Femur (tissue), 1 donor: ENCODE measurements around the gene MCC.

ENCODE experiments used
- DNase-seq: peaks from one replicate; pipeline ENCODE4 v3.0.0-alpha.2; 2017

Gene MCC

DNA sequence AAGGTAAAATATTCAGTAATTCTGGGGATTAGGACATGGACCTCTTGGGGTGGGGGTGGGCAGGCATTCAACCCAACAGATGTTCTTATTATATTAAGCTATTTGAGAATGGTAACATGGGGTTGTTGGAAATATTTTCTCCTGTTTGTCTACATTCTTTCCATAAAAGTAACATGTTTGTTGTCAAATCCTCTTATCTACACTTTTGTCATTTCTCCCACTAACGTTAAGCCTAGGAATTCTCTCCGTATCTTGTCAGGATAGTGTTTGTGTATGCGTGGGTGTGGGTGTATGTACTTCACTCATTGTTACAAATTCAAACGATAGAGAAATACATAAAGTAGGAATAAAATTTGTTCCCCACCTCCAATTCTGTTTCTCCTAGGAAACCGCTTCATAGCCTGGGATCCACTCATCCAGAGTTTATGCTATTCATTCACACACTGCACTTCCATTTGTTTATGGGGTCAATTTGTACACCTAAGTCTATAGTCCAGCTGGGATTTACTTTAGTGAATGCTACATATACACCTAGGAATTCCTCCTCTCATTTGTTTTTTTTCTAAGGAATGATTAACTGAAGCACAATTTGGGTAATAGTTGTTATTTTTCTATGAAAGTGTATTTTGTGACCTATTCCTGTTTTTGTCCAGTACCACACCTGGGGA, 294.8 kb downstream of the MCC start:
- no peak for DNase-seq

DNA sequence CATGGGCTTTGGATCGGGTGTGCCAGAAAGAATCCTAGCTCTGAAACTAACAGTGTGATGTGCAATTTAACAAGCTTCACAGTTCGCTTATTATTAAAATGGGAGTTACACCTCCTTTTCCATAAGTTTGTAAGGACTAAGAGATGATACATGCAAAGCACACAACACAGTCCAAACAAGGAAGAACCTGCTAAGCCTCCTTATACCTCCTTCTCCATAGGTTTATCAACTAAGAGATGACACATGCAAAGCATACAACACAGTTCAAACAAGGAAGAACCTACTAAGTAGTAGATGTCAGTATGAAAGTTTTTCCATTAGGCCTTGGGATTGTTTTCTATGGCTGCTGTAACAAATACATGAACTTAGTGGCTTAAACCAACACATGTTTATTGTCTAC, 295.7 kb downstream of the MCC start:
- no peak for DNase-seq

DNA sequence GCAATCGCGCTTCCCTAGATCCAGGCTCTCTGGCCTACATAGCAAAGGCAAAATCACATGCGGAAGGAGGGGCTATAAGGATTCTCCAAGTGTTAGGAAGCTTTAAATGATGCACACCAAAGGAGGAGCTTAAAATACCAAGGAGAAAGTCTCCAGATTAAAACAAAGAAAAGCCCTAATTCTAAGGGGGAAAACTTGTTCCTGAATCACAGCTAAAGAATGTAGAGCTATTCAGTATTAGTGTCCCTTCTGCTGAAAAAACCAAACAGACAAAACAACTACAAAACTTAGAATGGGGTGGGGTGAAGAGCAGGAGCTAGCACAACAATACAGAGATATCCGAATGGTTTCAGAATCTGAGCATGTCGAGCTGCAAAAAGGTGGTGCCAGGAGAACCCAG, 297.9 kb downstream of the MCC start:
- DNase-seq = no peak

DNA sequence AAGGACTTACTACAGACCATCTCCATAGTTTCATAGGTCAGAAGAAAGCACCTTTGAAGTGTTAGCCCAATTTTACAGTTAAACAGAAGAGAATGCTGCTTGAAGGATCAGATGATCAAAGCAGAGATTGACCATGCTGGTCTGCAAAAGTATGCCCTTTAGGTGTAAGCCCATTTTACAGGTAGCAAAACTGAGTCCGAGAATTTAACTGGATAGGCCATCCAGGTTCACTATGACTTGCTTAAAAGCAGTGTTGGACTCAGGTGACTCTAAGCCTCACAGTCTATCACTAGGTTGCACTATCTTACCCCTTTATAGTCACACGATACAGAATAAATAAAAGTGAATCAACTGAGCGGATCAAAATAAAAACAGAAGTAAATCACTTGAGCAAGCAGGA, 299.0 kb downstream of the MCC start:
- DNase-seq = no peak

DNA sequence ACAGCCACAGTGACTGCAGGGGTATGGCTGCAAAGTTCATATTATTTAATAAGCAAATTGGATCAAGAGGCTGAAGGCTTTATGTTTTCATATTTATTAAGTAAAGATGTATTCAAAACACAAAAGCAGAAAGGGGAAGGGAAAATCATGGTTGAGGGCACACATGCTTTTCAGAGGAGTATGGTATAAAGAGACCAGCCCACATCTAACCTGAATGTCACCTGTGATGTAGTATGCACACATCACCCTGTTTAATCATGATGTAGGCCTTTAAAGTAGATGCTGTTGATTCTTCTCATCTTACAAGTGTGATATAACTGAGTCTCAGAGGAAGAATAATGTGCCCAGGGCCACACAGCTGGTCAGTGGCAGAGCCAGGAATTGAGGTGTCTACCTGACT, 299.8 kb downstream of the MCC start:
- DNase-seq = no peak

DNA sequence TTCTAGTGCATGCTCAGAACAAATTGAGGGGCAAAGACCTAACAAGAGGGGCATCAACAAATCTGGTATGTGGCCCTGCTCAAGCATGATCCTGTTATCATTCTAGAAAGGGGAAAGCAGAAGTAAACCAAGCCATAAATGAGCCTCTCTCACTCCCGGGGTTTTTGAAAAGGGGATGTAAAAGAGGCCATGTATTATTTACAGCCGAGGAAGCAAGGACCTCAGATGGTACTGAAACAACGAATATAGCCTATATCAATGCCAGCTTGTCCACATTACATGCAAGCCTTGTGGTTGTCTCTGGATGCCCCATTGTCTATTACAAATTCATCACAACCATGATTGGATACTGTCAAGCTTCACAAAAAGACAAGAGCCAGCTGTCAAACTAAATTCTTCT, 300.3 kb downstream of the MCC start:
- no peak for DNase-seq

DNA sequence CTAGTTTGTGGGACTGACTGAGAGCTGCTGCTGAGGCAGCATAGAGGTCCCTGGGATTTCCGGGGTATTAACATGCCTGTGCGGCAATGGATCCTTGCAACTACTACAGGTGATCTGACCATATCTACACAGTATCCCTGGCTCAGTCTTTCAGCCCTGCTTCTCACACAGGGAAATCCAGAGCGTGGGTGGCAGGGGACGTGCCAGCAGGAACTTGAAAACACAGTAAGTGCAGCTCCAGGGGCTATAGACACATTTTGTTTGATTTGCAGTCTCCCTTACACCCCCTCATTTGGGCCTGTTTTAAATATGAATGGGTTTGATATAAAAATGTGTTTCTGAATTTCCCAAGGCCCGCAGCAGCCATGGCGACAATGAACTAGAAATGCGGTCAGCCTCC, 302.2 kb downstream of the MCC start:
- no peak for DNase-seq

DNA sequence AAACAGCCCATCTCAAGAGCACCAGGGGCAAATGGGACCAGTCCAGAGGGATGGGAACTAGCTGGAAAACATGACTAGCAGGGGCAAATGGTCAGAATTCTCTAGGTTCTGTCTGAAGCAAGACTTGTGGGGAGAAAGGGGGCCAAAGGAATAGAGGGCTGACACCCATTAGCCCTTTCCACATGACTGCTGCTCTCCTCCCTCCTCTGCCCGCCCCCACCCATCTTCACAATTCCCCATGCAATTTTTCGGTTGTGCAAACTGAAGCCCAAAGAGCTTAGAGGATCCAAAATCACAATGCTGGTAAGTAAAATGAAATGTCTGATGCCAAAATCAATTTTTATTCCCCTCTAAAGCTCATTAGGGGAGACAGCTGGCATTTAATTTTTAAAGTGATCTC, 304.6 kb downstream of the MCC start:
- DNase-seq = no peak

DNA sequence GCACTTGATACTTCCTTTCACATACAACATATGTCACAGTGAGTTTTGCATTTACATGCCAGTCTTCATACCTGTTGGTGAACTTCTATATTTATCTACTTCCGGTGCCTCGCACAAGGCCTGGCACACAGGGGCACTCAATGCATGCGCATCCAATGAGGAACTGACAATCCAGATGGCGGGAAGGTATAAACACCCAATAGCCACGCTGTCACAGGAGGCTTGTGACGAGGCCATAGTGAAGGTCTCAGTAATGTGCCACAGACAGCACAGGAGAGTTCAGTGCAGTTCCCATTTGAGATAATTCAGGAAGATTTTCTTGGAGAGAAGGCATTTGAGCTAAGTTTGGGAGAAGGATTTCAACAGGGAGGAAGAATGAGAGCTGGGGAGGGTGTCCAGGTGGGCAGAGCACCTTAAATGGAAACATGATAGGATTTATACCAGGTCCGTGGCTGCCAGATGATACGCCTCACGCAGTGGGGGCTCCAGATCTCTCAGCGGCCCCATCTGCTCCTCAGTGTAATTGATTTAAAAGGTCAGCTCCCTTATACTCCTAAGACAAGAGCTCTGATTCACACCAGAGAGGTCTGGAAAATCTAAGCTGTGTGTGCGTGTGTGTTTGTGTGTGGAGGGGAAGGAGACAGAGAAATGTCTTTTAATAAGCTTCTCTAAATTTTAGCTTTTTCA, 305.5 kb downstream of the MCC start:
- no peak for DNase-seq

DNA sequence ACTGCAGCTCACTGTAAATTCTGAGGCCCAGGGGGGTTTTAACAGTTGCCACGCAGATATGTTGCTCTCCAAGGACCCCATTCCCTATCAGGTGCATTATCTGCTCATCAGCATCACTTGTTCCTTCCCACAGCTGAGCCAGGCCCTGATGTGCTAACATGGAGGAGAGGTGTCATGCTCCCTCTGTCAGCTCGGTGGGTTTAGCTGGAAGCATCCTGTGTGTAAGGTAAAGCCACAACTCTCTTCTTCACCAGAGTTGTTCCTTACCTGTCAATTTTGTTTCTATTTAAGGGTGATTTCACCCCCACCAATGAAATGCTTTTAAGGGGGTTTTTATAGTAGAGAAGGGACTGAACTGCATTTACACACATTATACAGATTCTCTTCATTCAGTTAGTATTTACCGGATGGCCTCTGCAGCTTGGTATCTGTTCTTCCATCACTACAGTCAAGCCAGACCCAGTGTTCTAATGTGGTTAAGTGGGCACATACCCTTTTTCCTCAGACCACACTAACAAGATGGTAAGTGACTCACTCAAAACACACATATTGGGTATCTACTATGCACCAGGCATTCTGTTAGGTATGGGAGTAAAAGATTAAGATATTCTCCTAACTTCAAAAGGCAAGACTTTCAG, 306.3 kb downstream of the MCC start:
- DNase-seq = no peak

DNA sequence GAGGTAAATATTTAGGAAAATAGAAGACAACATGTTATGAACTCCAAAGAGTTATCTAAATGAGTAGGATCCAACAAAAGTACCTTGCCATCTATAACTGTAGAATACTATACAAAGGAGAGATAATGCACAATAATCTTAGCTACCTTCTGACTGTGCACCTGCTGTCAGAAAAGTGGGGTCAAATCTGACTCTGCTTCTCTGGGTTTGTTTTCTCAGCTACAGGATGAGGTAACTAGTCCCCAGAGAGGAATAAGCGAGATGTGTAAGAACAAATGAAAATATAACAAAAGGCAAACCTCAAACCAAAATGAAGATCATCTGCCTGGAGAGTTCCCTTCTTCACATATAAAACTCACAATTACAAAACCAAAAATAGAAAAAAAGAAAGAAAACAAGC, 306.8 kb downstream of the MCC start:
- no peak for DNase-seq

DNA sequence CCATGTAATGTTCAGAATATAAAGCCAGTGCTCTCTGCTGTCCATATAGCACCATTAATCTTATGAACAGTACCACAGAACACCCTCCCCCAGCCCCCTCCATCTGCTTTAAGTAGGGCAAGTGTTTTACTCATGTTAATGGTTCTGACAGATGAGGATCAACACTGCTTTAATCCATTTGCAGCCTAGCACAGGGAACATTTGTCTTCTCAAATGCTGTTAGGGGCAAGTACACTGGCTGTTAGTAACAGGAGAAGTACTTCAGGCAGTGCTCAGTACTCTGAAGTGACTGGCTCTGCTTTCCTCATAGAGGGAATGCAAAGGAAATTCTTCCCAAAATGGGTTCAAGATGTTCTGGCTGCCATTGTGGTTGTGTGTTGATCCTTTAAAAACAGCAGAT, 309.1 kb downstream of the MCC start:
- DNase-seq = no peak

DNA sequence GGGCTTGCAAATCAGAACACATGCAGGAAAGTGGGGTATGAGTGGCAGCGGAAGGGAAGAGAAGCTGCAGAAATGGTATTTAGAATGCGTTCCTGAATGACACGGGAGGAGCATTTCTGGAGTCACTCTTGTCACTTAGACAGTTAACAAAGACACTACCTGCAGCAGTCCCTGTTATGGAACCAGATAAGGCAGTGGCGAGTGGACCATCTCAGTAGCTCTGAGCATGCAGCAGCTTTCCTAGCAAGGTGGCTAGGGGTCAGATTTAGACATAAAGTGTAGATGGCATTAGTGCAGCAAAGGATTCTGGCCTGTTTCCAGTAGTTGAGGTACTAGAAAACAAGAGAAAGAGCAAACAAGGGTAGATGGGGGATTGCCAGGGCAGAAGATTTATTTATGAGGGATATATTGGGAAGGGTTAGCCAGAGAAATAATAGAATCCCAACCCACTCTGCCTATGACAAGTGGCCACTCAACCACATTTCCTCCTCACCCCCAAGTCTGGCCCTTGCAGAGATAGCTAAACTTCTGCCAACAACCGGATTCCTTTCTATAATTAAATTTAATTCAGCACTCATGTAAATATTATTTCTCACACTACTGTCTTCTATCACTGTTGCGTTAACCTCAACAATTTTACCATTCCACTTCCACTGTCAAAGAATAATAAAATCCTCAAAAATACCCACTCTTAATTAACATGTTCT, 310.0 kb downstream of the MCC start:
- DNase-seq = no peak

DNA sequence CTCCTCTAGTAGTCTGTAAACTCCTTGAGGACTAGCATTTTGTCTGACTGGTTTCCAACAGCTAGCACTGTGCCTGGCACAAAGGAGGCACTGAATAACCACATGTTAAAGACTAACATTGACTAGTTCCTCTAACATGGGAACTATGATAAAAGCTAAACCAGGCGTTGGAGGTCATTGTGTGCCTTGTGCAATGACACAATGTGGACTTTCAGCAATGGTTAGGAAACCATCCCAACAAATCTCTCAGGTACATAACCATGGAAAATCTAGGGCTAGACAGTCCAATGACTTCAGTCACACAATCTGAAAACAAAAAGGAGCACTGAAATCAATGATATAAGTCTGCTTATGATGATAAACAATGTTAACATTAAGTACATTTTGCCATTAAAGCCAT, 311.0 kb downstream of the MCC start:
- DNase-seq = no peak

DNA sequence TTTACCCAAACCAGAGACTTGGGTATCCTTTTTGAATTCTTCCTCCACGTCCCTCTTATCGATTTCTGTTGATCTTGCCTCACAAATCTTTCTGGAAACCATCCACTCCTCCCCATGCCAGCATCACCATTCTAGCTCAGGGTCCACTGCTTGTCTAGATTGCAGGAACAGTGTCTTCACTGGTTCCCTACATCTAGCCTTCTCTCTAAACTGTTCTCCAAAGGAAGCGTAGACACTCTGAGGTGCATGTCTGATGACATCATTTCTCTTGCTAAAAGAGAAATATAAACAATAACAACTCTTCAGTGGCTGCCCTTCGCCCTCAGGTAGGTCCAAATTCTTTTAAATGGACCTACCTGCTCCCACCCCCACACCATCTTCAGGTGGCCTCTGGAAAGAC, 311.5 kb downstream of the MCC start:
- DNase-seq = no peak

DNA sequence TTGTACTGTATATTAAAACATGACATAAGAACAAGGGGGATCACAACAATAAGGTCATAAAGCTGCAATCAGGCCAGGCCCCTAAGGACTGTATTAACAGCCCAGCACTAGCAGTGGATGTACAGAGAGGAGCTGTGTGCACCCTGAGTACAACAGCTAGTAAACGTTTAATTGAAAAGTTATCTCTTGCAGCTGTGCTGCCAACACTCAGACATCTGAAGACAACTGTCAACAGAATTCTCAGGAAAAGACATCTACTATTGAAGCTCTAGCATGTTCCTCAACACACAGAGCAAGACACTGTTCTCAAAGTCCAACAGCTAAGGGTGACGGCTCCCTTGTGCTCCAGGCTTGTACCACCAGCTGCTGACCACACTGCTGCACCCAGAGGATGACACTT, 312.1 kb downstream of the MCC start:
- DNase-seq = no peak

DNA sequence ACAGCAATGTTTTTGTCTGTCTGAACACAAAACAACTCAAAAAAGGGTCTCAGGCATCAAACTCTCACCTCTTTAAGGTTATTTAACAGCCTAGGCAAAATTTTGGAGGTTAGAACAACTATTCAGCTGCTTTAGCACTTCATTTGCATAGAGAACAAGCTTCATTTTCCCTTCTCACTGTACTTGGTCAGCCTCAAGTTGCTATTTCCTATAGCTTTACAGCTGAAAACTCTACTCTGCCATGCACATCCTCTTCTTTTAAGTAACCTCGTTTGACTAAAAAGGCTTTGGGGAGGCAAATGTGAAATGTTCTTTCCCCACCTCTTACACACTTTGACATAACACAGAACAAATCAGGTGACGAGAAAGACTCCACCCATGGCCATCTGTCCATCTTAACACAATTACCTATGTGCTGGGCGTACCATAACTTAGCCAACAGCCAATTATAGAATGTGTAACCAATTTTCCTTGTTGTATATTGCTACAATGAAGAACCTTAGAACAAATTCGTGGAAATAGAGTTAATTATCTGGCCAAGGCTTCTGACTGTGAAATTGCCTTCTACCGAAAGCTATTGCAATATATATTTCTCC, 315.9 kb downstream of the MCC start:
- no peak for DNase-seq

DNA sequence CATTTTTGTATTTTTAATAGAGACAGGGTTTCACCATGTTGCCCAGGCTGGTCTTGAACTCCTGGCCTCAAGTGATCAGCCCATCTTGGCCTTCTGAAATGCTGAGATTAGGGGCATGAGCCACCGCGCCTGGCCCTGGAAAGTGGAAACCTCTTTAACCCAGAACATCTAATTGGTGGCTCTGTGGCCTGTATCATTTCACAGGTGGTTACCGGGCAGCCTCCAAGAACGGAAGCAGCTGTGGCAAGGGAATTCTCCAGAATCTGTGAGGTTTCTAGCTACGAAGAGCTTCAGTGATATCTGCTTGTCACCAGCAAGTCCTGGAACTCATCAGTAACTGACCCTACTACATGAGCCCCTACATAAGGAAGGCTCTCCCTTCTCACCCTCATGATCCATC, 316.7 kb downstream of the MCC start:
- DNase-seq = no peak

DNA sequence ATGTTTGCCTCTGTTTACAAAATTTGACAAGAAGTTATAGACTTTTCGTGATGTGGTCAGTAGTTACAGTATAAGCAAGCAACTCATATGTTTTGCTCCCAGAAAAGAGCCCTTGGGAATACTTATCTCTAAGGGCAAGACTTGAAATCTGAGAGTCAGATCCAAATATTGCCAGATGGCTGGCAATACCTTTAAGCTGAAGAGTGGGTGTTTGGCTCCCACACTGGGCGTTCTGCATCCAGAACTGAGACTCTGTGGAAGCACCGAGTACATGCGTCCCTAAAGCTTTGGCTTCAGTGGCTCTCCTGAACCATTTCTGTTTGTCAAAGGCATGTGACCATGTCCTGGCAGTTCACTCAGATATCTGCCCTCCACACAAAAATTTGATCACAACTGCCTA, 317.5 kb downstream of the MCC start:
- DNase-seq = no peak

DNA sequence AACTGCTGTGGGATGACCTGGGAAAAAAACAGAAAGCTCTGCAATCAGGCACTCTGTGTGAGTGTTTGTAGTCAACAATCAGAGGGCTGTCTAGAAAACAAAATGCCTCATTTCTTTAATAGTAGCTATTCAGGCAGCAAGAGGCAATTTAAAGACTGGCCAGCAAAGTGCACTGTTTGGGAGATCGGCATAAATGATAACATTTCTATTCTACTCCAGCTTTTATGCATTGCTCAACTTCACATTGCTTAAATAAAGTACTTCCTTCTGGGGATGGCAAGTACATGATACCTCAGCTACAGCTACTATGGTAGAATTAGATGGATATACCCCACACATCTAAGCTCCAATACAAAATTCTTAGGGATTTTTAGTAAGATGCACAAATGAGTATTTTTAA, 318.5 kb downstream of the MCC start:
- no peak for DNase-seq

DNA sequence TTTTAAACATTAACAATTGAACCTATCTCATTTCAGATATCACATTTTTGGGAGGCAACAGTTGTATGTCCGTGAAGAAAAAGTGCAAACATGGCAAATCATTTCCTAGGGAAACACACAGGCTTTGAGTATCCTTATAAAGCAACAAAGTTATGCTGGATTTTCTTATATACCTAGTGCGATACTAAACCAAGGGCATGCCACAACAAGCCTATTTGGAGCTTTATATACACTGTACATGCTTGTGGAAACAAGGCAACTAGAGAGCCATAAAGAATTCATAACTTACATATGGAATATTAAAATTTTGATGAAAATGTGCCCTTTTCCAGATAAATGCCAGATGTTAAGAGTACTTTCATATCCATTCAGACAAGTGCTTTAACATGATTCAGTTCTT, 320.3 kb downstream of the MCC start:
- DNase-seq = no peak

DNA sequence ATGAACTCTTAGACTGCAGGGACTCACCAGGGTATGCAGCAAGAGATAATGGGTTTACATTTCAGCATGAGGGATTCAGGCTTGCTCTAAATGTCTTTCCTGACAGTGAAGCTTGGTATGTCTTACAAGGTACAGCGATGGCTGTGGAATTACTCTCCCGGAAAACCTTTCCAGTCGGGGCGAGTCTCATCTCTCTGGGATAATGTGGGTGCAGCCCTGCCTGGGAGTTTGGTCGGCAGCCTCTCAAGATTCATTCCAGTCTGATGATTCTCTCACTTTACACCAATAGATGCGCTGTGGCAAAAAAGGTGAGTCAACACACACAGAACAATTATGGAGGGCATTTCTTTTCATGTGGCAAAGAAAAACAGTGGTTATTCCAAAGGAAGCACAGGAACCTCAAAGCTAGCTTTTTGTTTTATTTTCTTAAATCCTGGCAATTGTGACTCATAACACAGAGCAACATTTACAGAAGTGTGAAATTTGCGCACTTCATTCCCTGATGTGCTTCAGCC, 321.3 kb downstream of the MCC start:
- DNase-seq = no peak

DNA sequence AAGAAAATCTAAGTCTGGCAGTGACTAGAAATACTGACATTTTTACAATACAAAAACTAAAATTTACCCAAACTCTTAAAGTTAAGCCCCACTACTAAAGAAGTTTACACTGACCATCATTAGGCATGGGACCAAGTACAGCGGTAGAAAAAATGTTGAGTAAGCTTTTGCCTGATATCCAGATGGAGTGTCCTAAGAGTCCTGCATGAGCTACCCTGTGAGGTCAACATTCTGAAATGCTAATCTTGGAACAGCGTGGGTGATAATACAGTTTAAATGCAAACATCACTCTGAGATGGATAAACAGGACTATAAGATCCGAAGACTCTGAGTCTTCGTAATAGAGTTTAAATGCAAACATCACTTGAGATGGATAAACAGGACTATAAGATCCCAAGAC, 322.0 kb downstream of the MCC start:
- DNase-seq = no peak
